Astrocyte of the hippocampus (primary cell): ENCODE measurements around the gene STIL.

Experiments used
- DNase-seq: peaks from one replicate; pipeline ENCODE4 v3.0.0; 2011; ENCODE audit warnings: low read depth, low spot score

STIL gene

GRCh38 chr1:47235806-47236205, 78.1 kb downstream of the STIL start:
- no peak for DNase-seq

GRCh38 chr1:47235241-47235681, 78.7 kb downstream of the STIL start:
- no peak for DNase-seq

- no peak for DNase-seq
Measured at GRCh38 chr1:47233186-47233585, 80.8 kb downstream of the STIL start.

GRCh38 chr1:47232187-47232874, 81.6 kb downstream of the STIL start, which contains the start of gene TAL1:
Gene TAL1, minus strand, starts transcription at chr1:47232225. Its CDS starts 6,337 bp downstream, at chr1:47225888.
- DNase-seq = no peak

- DNase-seq = peak; percentile 62
Measured at GRCh38 chr1:47231301-47232186, 82.4 kb downstream of the STIL start.

GRCh38 chr1:47230692-47231300, 83.2 kb downstream of the STIL start:
- peak; percentile 27 for DNase-seq

- DNase-seq = peak; percentile 26
Measured at GRCh38 chr1:47229886-47230691, 83.9 kb downstream of the STIL start.

- DNase-seq = no peak
Measured at GRCh38 chr1:47229031-47229885, 84.7 kb downstream of the STIL start.

- no peak for DNase-seq
Measured at GRCh38 chr1:47228644-47229030, 85.3 kb downstream of the STIL start.

- no peak for DNase-seq
Measured at GRCh38 chr1:47227341-47228232, 86.4 kb downstream of the STIL start.

GRCh38 chr1:47226839-47227215, 87.1 kb downstream of the STIL start:
- no peak for DNase-seq

GRCh38 chr1:47226121-47226838, 87.7 kb downstream of the STIL start:
- DNase-seq = no peak

GRCh38 chr1:47225430-47226100, 88.4 kb downstream of the STIL start:
- DNase-seq = peak; percentile 24

GRCh38 chr1:47224676-47225399, 89.1 kb downstream of the STIL start:
- no peak for DNase-seq

- DNase-seq = no peak
Measured at GRCh38 chr1:47223921-47224675, 89.8 kb downstream of the STIL start.

- no peak for DNase-seq
Measured at GRCh38 chr1:47223174-47223920, 90.6 kb downstream of the STIL start.
